GM12878 (cell line): ENCODE measurements around the gene WDR89. TPM values are rescaled to one million over a fixed set of nuclear protein-coding genes. Genes with fewer than 3 reads are reported as not detected.

ENCODE experiments used
- DPF2 ChIP-seq: fragments of 450-650 bp; IDR thresholded peaks from 2 replicates; pipeline ENCODE4 v1.6.1; 2017; ENCODE audit warnings: mild to moderate bottlenecking
- IKZF2 ChIP-seq, 2 experiments: fragments of 450-650 bp; IDR thresholded peaks; 2 replicates each; pipeline ENCODE4 v1.6.1; 2017; ENCODE audit warnings: mild to moderate bottlenecking in 2 of 2, moderate library complexity in 2 of 2
- NBN ChIP-seq: fragments of 450-650 bp; IDR thresholded peaks from 2 replicates; pipeline ENCODE4 v1.6.1; 2016
- NFXL1 ChIP-seq: fragments of 450-650 bp; IDR thresholded peaks from 2 replicates; pipeline ENCODE4 v1.6.1; 2017; ENCODE audit warnings: antibody characterized with exemption, mild to moderate bottlenecking, borderline replicate concordance
- NR2C1 ChIP-seq: fragments of 450-650 bp; IDR thresholded peaks from 2 replicates; pipeline ENCODE4 v1.6.1; 2017; ENCODE audit warnings: antibody characterized with exemption, mild to moderate bottlenecking, moderate library complexity
- RAD51 ChIP-seq: fragments of 450-650 bp; IDR thresholded peaks from 2 replicates; pipeline ENCODE4 v1.6.1; 2016; ENCODE audit warnings: moderate library complexity, mild to moderate bottlenecking, inconsistent platforms
- SIX5 ChIP-seq: IDR thresholded peaks from 2 replicates; pipeline ENCODE4 v1.6.1; 2011; ENCODE audit warnings: mild to moderate bottlenecking, low read depth, low read length, moderate library complexity; ENCODE audit not compliant: severe bottlenecking
- SMAD1 ChIP-seq: fragments of 450-650 bp; IDR thresholded peaks from 2 replicates; pipeline ENCODE4 v1.6.1; 2018; ENCODE audit warnings: mild to moderate bottlenecking, low read depth; ENCODE audit not compliant: partially characterized antibody
- SMAD5 ChIP-seq: IDR thresholded peaks from 2 replicates; pipeline ENCODE4 v1.6.1; 2016; ENCODE audit warnings: antibody characterized with exemption, low read depth
- SMC3 ChIP-seq: IDR thresholded peaks from 2 replicates; pipeline ENCODE4 v1.6.1; 2011; ENCODE audit warnings: low read length, improper control_type of control experiment, borderline replicate concordance
- SPI1 ChIP-seq: IDR thresholded peaks from 2 replicates; pipeline ENCODE4 v1.6.1; 2011; ENCODE audit warnings: low read depth, mild to moderate bottlenecking, low read length, moderate library complexity, borderline replicate concordance; ENCODE audit not compliant: insufficient read depth
- TCF7 ChIP-seq: IDR thresholded peaks from 2 replicates; pipeline ENCODE4 v1.6.1; 2014; ENCODE audit warnings: antibody characterized with exemption, borderline replicate concordance
- ZBTB11 ChIP-seq: fragments of 450-650 bp; formaldehyde crosslinking; IDR thresholded peaks from 2 replicates; pipeline ENCODE4 v1.5.0; 2022; ENCODE audit warnings: mild to moderate bottlenecking, missing genetic modification characterization
- ZNF384 ChIP-seq: IDR thresholded peaks from 2 replicates; pipeline ENCODE4 v1.6.1; 2012; ENCODE audit warnings: low read depth, mild to moderate bottlenecking, low read length, improper control_type of control experiment, borderline replicate concordance
- ZNF687 ChIP-seq: fragments of 450-650 bp; IDR thresholded peaks from 2 replicates; pipeline ENCODE4 v1.6.1; 2017; ENCODE audit warnings: mild to moderate bottlenecking, moderate library complexity
- polyA plus RNA-seq, 11 experiments: library from polyadenylated mRNA; depleted of rRNA in 4 of 11; unstranded in 6 of 11; stranded (reverse) in 5 of 11; fragments of >200 nt; fragmentation: Nextera tagmentation in 4 of 11; fragmentation: Illumina TruSeq in 1 of 11; extraction: Ambion mirVana in 4 of 11; extraction: Trizol in 1 of 11; gene quantifications; 1 replicate in 1 of 11; 2 replicates in 10 of 11; pipeline versions ENCODE4 v1.2.1 to v1.2.3, GENCODE V29; 2011 to 2016; ENCODE audit warnings: inconsistent platforms in 2 of 11, missing spikeins in 2 of 11, low read depth in 1 of 11
- total RNA-seq, 4 experiments: library from RNA; depleted of rRNA in 3 of 4; stranded (reverse); fragments of >200 nt in 3 of 4; fragmentation: Illumina TruSeq in 1 of 4; extraction: Trizol in 1 of 4; gene quantifications; 2 replicates each; pipeline versions ENCODE4 v1.2.1 to v1.2.3, GENCODE V29; 2013 to 2021
- TF ChIP-seq, protein P1 (sequence below): IDR thresholded peaks from 2 replicates; pipeline ENCODE4 v1.6.1; 2012; ENCODE audit warnings: improper control_type of control experiment, low read depth, low read length; ENCODE audit not compliant: insufficient replicate concordance

WDR89 gene
- total and polyA plus RNA-seq, 10 of the 15 experiments (the other 5 are each of a cell fraction or from before 2014, with no cell fraction given): 11.8 to 25.7 (median 17.5) TPM

DNA sequence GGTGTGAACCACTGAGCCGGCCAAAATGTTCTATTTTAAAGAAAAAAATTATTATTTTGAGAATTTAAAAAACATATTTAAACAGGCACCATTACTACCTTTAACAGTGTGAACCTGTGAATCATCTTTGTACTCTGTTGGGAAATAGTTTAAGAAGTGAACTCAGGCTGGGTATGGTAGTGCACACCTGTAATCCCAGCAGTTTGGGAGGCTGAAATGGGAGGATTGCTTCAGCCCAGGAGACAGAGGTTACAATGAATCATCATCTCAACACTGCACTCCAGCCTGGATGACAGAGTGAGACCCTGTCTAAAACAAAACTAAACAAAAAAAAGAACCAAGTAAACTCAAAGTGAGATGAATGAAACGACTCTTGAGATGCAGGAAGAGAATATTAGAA is 3.1 kb upstream of the WDR89 start (continued):
- TF ChIP-seq ZNF687 (no peak), NFXL1 (no peak), ZBTB11 (CRISPR knock-in tag) (no peak), NR2C1 (no peak), NBN (no peak), RAD51 (no peak), ZNF384 (no peak), SMAD1 (no peak), SMAD5 (no peak), SPI1 (no peak), TCF7 (no peak), IKZF2 (IDR thresholded peaks at IDR 0.05) (no peak), SIX5 (no peak), SMC3 (no peak), DPF2 (no peak)
- TF ChIP-seq, protein P1, sequence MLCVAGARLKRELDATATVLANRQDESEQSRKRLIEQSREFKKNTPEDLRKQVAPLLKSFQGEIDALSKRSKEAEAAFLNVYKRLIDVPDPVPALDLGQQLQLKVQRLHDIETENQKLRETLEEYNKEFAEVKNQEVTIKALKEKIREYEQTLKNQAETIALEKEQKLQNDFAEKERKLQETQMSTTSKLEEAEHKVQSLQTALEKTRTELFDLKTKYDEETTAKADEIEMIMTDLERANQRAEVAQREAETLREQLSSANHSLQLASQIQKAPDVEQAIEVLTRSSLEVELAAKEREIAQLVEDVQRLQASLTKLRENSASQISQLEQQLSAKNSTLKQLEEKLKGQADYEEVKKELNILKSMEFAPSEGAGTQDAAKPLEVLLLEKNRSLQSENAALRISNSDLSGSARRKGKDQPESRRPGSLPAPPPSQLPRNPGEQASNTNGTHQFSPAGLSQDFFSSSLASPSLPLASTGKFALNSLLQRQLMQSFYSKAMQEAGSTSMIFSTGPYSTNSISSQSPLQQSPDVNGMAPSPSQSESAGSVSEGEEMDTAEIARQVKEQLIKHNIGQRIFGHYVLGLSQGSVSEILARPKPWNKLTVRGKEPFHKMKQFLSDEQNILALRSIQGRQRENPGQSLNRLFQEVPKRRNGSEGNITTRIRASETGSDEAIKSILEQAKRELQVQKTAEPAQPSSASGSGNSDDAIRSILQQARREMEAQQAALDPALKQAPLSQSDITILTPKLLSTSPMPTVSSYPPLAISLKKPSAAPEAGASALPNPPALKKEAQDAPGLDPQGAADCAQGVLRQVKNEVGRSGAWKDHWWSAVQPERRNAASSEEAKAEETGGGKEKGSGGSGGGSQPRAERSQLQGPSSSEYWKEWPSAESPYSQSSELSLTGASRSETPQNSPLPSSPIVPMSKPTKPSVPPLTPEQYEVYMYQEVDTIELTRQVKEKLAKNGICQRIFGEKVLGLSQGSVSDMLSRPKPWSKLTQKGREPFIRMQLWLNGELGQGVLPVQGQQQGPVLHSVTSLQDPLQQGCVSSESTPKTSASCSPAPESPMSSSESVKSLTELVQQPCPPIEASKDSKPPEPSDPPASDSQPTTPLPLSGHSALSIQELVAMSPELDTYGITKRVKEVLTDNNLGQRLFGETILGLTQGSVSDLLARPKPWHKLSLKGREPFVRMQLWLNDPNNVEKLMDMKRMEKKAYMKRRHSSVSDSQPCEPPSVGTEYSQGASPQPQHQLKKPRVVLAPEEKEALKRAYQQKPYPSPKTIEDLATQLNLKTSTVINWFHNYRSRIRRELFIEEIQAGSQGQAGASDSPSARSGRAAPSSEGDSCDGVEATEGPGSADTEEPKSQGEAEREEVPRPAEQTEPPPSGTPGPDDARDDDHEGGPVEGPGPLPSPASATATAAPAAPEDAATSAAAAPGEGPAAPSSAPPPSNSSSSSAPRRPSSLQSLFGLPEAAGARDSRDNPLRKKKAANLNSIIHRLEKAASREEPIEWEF: no peak
